Endometrial microvascular endothelial cells (primary cell): ENCODE data around the gene FGD6. TPM values are rescaled to one million over a fixed set of nuclear protein-coding genes. Genes with fewer than 3 reads are reported as not detected.
"Not testable (repeated sequence)": the region's sequence is repeated elsewhere in the genome, so short reads cannot be mapped to it uniquely, and the experiment has no call there.

Experiments
- in situ Hi-C: cut with HindIII; loops from 2 replicates; pipeline ENCODE4 v1.10.0; 2017; ENCODE audit warnings: low sequenced_read_pairs, low pct_unique_long_range_greater_than_20kb; ENCODE audit errors: inconsistent ontology term
- total RNA-seq: library from RNA; depleted of rRNA; stranded (reverse); fragments of >200 nt; gene quantifications from one replicate; pipeline ENCODE4 v1.2.3, GENCODE V29; 2015; ENCODE audit errors: inconsistent ontology term

Gene FGD6
- total RNA-seq, 1 donor from 2014 or later = 13.9 TPM

- in situ Hi-C loops = loop anchor here (10.0 kb wide), 1 partner anchor 100 kb away; the partner anchor contains the start of genes FGD6 and VEZT
Observed at GRCh38 chr12:95114766-95115405, 102.4 kb downstream of the FGD6 start.

GRCh38 chr12:95107362-95107761 is 109.9 kb downstream of the FGD6 start:
- in situ Hi-C loops = no loop called here

- in situ Hi-C loops = no loop called here
Observed at GRCh38 chr12:95105540-95105939, 111.7 kb downstream of the FGD6 start.

- in situ Hi-C loops = no loop called here
Observed at GRCh38 chr12:95104919-95105452, 112.3 kb downstream of the FGD6 start.

GRCh38 chr12:95102916-95103671 is 114.2 kb downstream of the FGD6 start:
- in situ Hi-C loops = no loop called here

GRCh38 chr12:95101957-95102356 is 115.3 kb downstream of the FGD6 start:
- in situ Hi-C loops = not testable (repeated sequence)

GRCh38 chr12:95100264-95101190 is 116.7 kb downstream of the FGD6 start:
- in situ Hi-C loops = no loop called here

GRCh38 chr12:95099270-95099790 is 117.9 kb downstream of the FGD6 start:
- in situ Hi-C loops = no loop called here

GRCh38 chr12:95096852-95097251 is 120.4 kb downstream of the FGD6 start:
- in situ Hi-C loops = no loop called here

GRCh38 chr12:95096378-95096777 is 120.9 kb downstream of the FGD6 start:
- in situ Hi-C loops = no loop called here

- in situ Hi-C loops = not testable (repeated sequence)
Observed at GRCh38 chr12:95095866-95096265, 121.4 kb downstream of the FGD6 start.

- in situ Hi-C loops = no loop called here
Observed at GRCh38 chr12:95089462-95089861, 127.8 kb downstream of the FGD6 start.

- in situ Hi-C loops = no loop called here
Observed at GRCh38 chr12:95088379-95088778, 128.9 kb downstream of the FGD6 start.

GRCh38 chr12:95085612-95086011 is 131.7 kb downstream of the FGD6 start:
- in situ Hi-C loops = no loop called here

- in situ Hi-C loops = no loop called here
Observed at GRCh38 chr12:95083938-95084337, 133.3 kb downstream of the FGD6 start.

GRCh38 chr12:95083471-95083870 is 133.8 kb downstream of the FGD6 start:
- in situ Hi-C loops = no loop called here

- in situ Hi-C loops = no loop called here
Observed at GRCh38 chr12:95077341-95077740, 139.9 kb downstream of the FGD6 start.

- in situ Hi-C loops = no loop called here
Observed at GRCh38 chr12:95074766-95075165, 142.5 kb downstream of the FGD6 start.
